ENCODE measurements around the gene NREP. TPM values are rescaled to one million over a fixed set of nuclear protein-coding genes. Genes with fewer than 3 reads are reported as not detected.

Gene NREP
- total and polyA plus RNA-seq, 10 of the 15 experiments (the other 5 are each of a cell fraction or from before 2014, with no cell fraction given): 20.6 to 117 (median 32.2) TPM

DNA sequence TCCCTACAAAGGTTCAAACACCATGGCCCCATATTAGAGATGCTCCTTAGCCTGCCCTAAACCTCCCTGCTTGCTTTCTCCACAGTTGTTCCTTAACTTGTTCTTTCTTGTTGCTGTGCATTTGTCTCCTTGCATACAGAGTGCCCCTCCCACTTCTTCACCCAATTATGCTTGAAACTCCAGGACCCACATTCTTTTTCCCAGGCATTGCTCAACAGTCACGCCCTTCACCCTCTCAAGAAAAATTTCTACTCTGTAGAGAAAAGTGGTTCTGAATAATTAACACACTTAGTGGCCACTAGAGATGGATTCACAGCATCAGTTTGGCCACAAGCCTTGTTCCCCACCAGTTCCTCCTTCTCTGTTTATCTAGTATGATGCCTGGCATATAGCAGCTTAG is 57.7 kb downstream of the NREP start:
- POLR2A ChIA-PET: no interaction called here

More for the DNA sequence above, 57.7 kb downstream of the NREP start:
- ChIA-PET SMC1A (ENCODE audit: uncharacterized antibody, unreplicated experiment) (interaction anchor here (1.2 to 2.1 kb wide), 3 partner anchors 14 to 447 kb away, joined by 3 to 4 read pairs (median 3); no protein-coding TSS in a partner anchor), RAD21 (ENCODE audit: unreplicated experiment) (no interaction called here), CTCF (interaction anchor here (1.2 to 1.7 kb wide), 4 partner anchors 10 to 168 kb away, joined by 3 to 5 read pairs (median 3); no protein-coding TSS in a partner anchor)
- H3K9me3 ChIP-seq (replicated peaks; ENCODE audit: control insufficient read depth, insufficient read depth, low read length): no peaks in the 10 kb centered on the region
- H3K79me2 ChIP-seq (ENCODE audit: control insufficient read depth, insufficient read depth, low read length): no peaks in the 10 kb centered on the region
- no TSS peak for BruUV-seq (replicated peaks)
- no peaks in the 10 kb centered on the region for H3K27me3 ChIP-seq (replicated peaks in 1 of 2; ENCODE audit: control insufficient read depth in 2 of 2, insufficient read depth in 2 of 2, low read length in 1 of 2)
- H3K4me1 ChIP-seq (ENCODE audit: control insufficient read depth, insufficient read depth, low read length): peaks cover 12% of the 10 kb centered on the region
- no peak overlapping the region for H2AFZ ChIP-seq (ENCODE audit: control insufficient read depth, low read depth, low read length)
- H3K4me2 ChIP-seq (ENCODE audit: control insufficient read depth, insufficient read depth): no peak overlapping the region
- TF ChIP-seq CBX5 (IDR thresholded peaks at IDR 0.05; ENCODE audit: low read depth) (no peak), CHD2 (IDR thresholded peaks at IDR 0.05; ENCODE audit: borderline replicate concordance, low read depth, low read length) (no peak), RAD21 (IDR thresholded peaks at IDR 0.05; ENCODE audit: insufficient read depth, low read depth, low read length) (no peak), CBFB (IDR thresholded peaks at IDR 0.05; ENCODE audit: low read depth) (no peak), ASH2L (IDR thresholded peaks at IDR 0.05; ENCODE audit: borderline replicate concordance, low read depth) (no peak), SP1 (IDR thresholded peaks at IDR 0.05; ENCODE audit: low read depth, low read length) (no peak)
- TF ChIP-seq, protein P1, sequence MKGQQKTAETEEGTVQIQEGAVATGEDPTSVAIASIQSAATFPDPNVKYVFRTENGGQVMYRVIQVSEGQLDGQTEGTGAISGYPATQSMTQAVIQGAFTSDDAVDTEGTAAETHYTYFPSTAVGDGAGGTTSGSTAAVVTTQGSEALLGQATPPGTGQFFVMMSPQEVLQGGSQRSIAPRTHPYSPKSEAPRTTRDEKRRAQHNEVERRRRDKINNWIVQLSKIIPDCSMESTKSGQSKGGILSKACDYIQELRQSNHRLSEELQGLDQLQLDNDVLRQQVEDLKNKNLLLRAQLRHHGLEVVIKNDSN (IDR thresholded peaks at IDR 0.05; ENCODE audit: borderline replicate concordance, extremely low read length, insufficient read depth, low read depth, low read length): no peak
- TF ChIP-seq, protein P2, sequence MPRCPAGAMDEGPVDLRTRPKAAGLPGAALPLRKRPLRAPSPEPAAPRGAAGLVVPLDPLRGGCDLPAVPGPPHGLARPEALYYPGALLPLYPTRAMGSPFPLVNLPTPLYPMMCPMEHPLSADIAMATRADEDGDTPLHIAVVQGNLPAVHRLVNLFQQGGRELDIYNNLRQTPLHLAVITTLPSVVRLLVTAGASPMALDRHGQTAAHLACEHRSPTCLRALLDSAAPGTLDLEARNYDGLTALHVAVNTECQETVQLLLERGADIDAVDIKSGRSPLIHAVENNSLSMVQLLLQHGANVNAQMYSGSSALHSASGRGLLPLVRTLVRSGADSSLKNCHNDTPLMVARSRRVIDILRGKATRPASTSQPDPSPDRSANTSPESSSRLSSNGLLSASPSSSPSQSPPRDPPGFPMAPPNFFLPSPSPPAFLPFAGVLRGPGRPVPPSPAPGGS (IDR thresholded peaks at IDR 0.05; ENCODE audit: borderline replicate concordance, insufficient read depth, low read depth, low read length, poor library complexity, severe bottlenecking): no peak
- H4K20me1 ChIP-seq (ENCODE audit: control insufficient read depth, insufficient read depth): no peaks in the 10 kb centered on the region
- DNase-seq (ENCODE audit: low read depth, low spot score) (no peak), FAIRE-seq (no peak), ATAC-seq (no peak)
- intact Hi-C loops (cut with micrococcal nuclease; ENCODE audit: unreplicated experiment): no loop called here
- H3K9ac ChIP-seq (ENCODE audit: control insufficient read depth, insufficient read depth, low read length): no peak overlapping the region
- in situ Hi-C loops (cut with MboI): no loop called here
- H3K36me3 ChIP-seq (ENCODE audit: control insufficient read depth in 2 of 2, insufficient read depth in 2 of 2, low read length in 1 of 2): no peaks in the 10 kb centered on the region
- 0% methylated on average over 1 of the region's 1 CpG for WGBS (ENCODE audit: insufficient coverage, insufficient replicate concordance, low lambda C conversion rate, missing lambda C conversion rate)
- no peak overlapping the region for H3K4me3 ChIP-seq
- H3K27ac ChIP-seq (ENCODE audit: control insufficient read depth, insufficient read depth): no peak overlapping the region

Data from GM12878 (cell line).